ENCODE data around the gene PUS1.

GRCh38 chr12:131905081-131905629, 23.9 kb upstream of the PUS1 start:
- TF ChIP-seq POLR2A (IDR thresholded peaks at IDR 0.05; ENCODE audit: low read depth, low read length), result no peak
- TF ChIP-seq TAF1 (IDR thresholded peaks at IDR 0.05; ENCODE audit: borderline replicate concordance, low read depth, low read length), result no peak

Measured in GM12892 (cell line).